HCT116 (cell line): ENCODE measurements around the gene CERK. TPM values are rescaled to one million over a fixed set of nuclear protein-coding genes. Genes with fewer than 3 reads are reported as not detected.

Experiments
- ATAC-seq: fragments of 200-7000 bp; cut with Tn5 transposase; 2 replicates; pipeline ENCODE4 v1.9.1; 2020; ENCODE audit warnings: mild to moderate bottlenecking, moderate library complexity
- BruUV-seq: library from RNA; stranded (reverse); fragments of 400-500 nt; replicated peaks from 2 replicates; lab custom pipeline; 2021; lab: Mats Ljungman, UMichigan
- CTCF ChIA-PET: fragments of 300-600 bp; sonication (Branson Sonifier 250); formaldehyde crosslinking; loops from one replicate; lab custom pipeline; 2021; ENCODE audit warnings: antibody characterized with exemption; lab: Charles Lee
- POLR2A ChIA-PET: fragments of 300-600, 350-600 bp; sonication (Branson Sonifier 250); formaldehyde crosslinking; loops from one replicate; lab custom pipeline; 2021; ENCODE audit warnings: antibody characterized with exemption; lab: Charles Lee
- RAD21 ChIA-PET, 2 experiments: fragments of 300-600 bp; sonication (Branson Sonifier 250); formaldehyde crosslinking; loops; one replicate each; lab custom pipeline; 2023; ENCODE audit warnings: low total read pairs in 2 of 2; ENCODE audit not compliant: uncharacterized antibody in 2 of 2, unreplicated experiment in 2 of 2, low non-redundant PET in 1 of 2; lab: Charles Lee
- DNase-seq: peaks from one replicate; pipeline ENCODE4 v3.0.0-alpha.2; 2010; ENCODE audit warnings: low read depth, low spot score
- H2AFZ ChIP-seq: fragments of 200-600 bp; shearing (Covaris generic), sonication (generic); 2 replicates; pipeline ENCODE4 v1.6.1; 2017; ENCODE audit warnings: low read depth, mixed run types, mixed read lengths, antibody characterized with exemption, low read length; ENCODE audit not compliant: poor library complexity, severe bottlenecking
- H3K27ac ChIP-seq: 2 replicates; pipeline ENCODE4 v1.5.1; 2012; ENCODE audit warnings: low read depth, low read length
- H3K27me3 ChIP-seq: fragments of 200-600 bp; sonication (generic); 2 replicates; pipeline ENCODE4 v1.6.1; 2016; ENCODE audit warnings: mixed run types, low read length, mixed read lengths; ENCODE audit not compliant: insufficient read depth
- H3K36me3 ChIP-seq, 2 experiments: fragments of 200-500 bp in 1 of 2; fragments of 200-600 bp in 1 of 2; sonication (Bioruptor generic) in 1 of 2; sonication (generic) in 1 of 2; 2 replicates each; pipeline versions ENCODE4 v1.5.1 to v1.6.1; 2014 to 2016; ENCODE audit warnings: low read length in 2 of 2, inconsistent platforms in 1 of 2, mixed read lengths in 1 of 2, mixed run types in 1 of 2; ENCODE audit not compliant: insufficient read depth in 2 of 2, control insufficient read depth in 1 of 2
- H3K4me1 ChIP-seq, 2 experiments: fragments of 200-600 bp in 1 of 2; sonication (generic) in 1 of 2; 2 replicates each; pipeline versions ENCODE4 v1.5.1 to v1.6.1; 2012 to 2017; ENCODE audit warnings: low read length in 2 of 2, inconsistent platforms in 1 of 2, mild to moderate bottlenecking in 1 of 2, mixed read lengths in 1 of 2, mixed run types in 1 of 2, moderate library complexity in 1 of 2; ENCODE audit not compliant: insufficient read depth in 2 of 2, control insufficient read depth in 1 of 2
- H3K4me2 ChIP-seq: fragments of 200-600 bp; sonication (generic); 2 replicates; pipeline ENCODE4 v1.6.1; 2017; ENCODE audit warnings: mixed run types, low read length, mixed read lengths
- H3K4me3 ChIP-seq, 2 experiments: fragments of 200-600 bp in 1 of 2; sonication (generic) in 1 of 2; replicated peaks in 1 of 2; 2 replicates each; pipeline ENCODE4 v1.5.1; 2011 to 2016; ENCODE audit warnings: low read length in 2 of 2, control low read depth in 1 of 2, low read depth in 1 of 2, mild to moderate bottlenecking in 1 of 2, mixed read lengths in 1 of 2, mixed run types in 1 of 2
- H3K79me2 ChIP-seq: fragments of 200-600 bp; sonication (generic); 2 replicates; pipeline ENCODE4 v1.6.1; 2017; ENCODE audit warnings: mild to moderate bottlenecking, mixed run types, low read length, moderate library complexity, mixed read lengths; ENCODE audit not compliant: insufficient read depth
- H3K9ac ChIP-seq: fragments of 200-600 bp; sonication (generic); 2 replicates; pipeline ENCODE4 v1.6.1; 2016; ENCODE audit warnings: low read length, mixed read lengths
- H3K9me2 ChIP-seq: fragments of 200-600 bp; sonication (generic), shearing (Covaris generic); 2 replicates; pipeline ENCODE4 v1.6.1; 2017; ENCODE audit warnings: mixed run types, mild to moderate bottlenecking, moderate library complexity; ENCODE audit not compliant: insufficient read depth
- H3K9me3 ChIP-seq, 2 experiments: fragments of 200-500 bp in 1 of 2; fragments of 200-600 bp in 1 of 2; sonication (Bioruptor generic) in 1 of 2; sonication (generic) in 1 of 2; 2 replicates each; pipeline ENCODE4 v1.6.1; 2014 to 2017; ENCODE audit warnings: low read length in 2 of 2, mixed read lengths in 2 of 2, inconsistent platforms in 1 of 2, low read depth in 1 of 2, mild to moderate bottlenecking in 1 of 2, mixed run types in 1 of 2, moderate library complexity in 1 of 2; ENCODE audit not compliant: control insufficient read depth in 1 of 2, insufficient read depth in 1 of 2
- H4K20me1 ChIP-seq: fragments of 200-600 bp; sonication (generic), shearing (Covaris generic); 2 replicates; pipeline ENCODE4 v1.6.1; 2017; ENCODE audit warnings: mixed run types, mild to moderate bottlenecking, moderate library complexity; ENCODE audit not compliant: insufficient read depth
- ATF3 ChIP-seq: IDR thresholded peaks from 2 replicates; pipeline ENCODE4 v1.6.1; 2012
- CBX3 ChIP-seq: IDR thresholded peaks from 2 replicates; pipeline ENCODE4 v1.6.1; 2012; ENCODE audit warnings: low read depth
- EZH2 ChIP-seq: fragments of 200-600 bp; sonication (generic); IDR thresholded peaks from 2 replicates; pipeline ENCODE4 v1.6.1; 2017; ENCODE audit warnings: antibody characterized with exemption, mixed run types
- EZH2phosphoT487 ChIP-seq: fragments of 200-600 bp; IDR thresholded peaks from 2 replicates; pipeline ENCODE4 v1.6.1; 2018; ENCODE audit warnings: antibody characterized with exemption, borderline replicate concordance
- JUND ChIP-seq: IDR thresholded peaks from 2 replicates; pipeline ENCODE4 v1.6.1; 2012
- POLR2AphosphoS5 ChIP-seq: IDR thresholded peaks from 2 replicates; pipeline ENCODE4 v1.6.1; 2011; ENCODE audit warnings: mild to moderate bottlenecking, low read depth, low read length, moderate library complexity
- SP1 ChIP-seq: IDR thresholded peaks from 2 replicates; pipeline ENCODE4 v1.6.1; 2012; ENCODE audit warnings: low read depth
- SRF ChIP-seq: IDR thresholded peaks from 2 replicates; pipeline ENCODE4 v1.6.1; 2012; ENCODE audit warnings: low read depth
- YY1 ChIP-seq: IDR thresholded peaks from 2 replicates; pipeline ENCODE4 v1.6.1; 2011; ENCODE audit warnings: low read length, low read depth, moderate library complexity, mild to moderate bottlenecking; ENCODE audit not compliant: insufficient replicate concordance; ENCODE audit errors: extremely low read depth
- intact Hi-C: fragments of 100-400 bp; cut with micrococcal nuclease; formaldehyde crosslinking; loops from 2 replicates; pipeline ENCODE4 v1.10.0; 2022
- total RNA-seq: library from RNA; stranded (reverse); gene quantifications from one replicate; pipeline ENCODE4 v1.2.1, GENCODE V29; 2021; ENCODE audit not compliant: unreplicated experiment
- TF ChIP-seq, protein P1 (sequence below): IDR thresholded peaks from 2 replicates; pipeline ENCODE4 v1.6.1; 2011; ENCODE audit warnings: mild to moderate bottlenecking, low read length, moderate library complexity; ENCODE audit not compliant: insufficient replicate concordance; ENCODE audit errors: extremely low read depth

The CERK gene
- total RNA-seq, 1 experiment from 2014 or later: 35.0 TPM

DNA sequence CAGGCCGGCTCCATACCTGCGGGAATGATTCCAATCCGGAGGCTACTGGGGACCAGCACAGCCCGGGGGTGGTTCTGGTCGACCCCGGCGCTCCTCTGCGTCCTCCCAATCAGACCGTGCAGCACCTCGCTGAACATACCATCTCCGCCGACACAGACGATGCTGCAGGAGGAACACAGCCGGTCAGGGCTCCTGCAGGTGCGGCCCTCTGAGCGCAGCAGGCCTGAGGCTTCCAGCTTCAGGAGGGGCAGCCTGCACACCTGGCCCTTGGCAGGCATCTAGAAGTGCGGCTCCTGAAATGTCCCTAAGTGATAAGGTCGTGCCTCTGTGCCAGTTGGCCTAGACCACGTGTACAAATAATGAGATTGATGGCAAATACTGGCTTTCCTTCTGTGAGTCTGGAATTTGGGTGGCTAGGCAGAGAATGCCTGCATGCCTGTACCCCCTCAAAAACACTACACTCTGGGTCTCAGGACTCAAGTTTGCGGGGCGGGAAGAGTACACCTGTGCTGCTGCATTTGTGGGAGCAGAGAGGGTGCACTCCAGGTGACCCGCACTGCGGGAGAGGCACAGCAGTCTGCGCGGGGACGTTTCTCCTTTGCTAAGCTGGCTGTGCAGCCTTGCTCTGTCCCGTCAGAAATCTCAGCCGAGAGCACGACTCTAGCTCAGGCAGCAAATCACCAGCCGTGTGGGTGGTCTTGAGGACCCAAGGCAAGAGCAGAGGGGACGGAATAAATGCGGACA lies 30.1 kb downstream of the CERK start (continued):
- TF ChIP-seq CBX3: no peak
- TF ChIP-seq SP1: no peak
- TF ChIP-seq SRF: no peak

DNA sequence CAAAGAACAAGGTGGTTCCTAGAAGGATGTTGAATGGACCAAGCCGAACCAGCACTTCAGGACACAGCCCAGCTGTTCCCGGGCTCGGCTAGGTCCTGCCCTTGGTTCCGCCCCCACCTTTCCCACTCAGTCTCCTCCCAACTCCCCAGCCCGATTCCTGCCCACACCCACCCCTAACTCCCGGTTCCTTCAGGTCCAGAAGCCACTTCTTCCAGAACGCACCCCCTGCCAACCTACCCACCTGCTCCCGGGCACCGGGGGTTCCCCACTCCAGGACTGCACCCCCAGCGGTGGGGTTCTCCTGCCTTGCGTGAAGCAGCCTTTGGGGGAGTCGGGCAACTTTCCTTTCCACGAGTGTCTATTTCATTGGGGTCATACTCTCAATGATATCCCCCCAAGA lies 30.7 kb downstream of the CERK start:
- BruUV-seq: no TSS peak
- no peaks in the 10 kb centered on the region for H3K4me1 ChIP-seq
- H3K4me2 ChIP-seq: no peak overlapping the region
- no peak for TF ChIP-seq ATF3
- no peak for TF ChIP-seq SRF
- no peak for TF ChIP-seq EZH2
- TF ChIP-seq, protein P1, sequence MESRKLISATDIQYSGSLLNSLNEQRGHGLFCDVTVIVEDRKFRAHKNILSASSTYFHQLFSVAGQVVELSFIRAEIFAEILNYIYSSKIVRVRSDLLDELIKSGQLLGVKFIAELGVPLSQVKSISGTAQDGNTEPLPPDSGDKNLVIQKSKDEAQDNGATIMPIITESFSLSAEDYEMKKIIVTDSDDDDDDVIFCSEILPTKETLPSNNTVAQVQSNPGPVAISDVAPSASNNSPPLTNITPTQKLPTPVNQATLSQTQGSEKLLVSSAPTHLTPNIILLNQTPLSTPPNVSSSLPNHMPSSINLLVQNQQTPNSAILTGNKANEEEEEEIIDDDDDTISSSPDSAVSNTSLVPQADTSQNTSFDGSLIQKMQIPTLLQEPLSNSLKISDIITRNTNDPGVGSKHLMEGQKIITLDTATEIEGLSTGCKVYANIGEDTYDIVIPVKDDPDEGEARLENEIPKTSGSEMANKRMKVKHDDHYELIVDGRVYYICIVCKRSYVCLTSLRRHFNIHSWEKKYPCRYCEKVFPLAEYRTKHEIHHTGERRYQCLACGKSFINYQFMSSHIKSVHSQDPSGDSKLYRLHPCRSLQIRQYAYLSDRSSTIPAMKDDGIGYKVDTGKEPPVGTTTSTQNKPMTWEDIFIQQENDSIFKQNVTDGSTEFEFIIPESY: no peak
- no peak for TF ChIP-seq CBX3
- no peak for TF ChIP-seq EZH2phosphoT487
- TF ChIP-seq YY1: no peak
- TF ChIP-seq JUND: no peak
- TF ChIP-seq POLR2AphosphoS5: no peak
- peaks cover 16 to 33% of the 10 kb centered on the region in 2 experiments for H3K36me3 ChIP-seq
- ChIA-PET POLR2A (no interaction called here), RAD21 (no interaction called here), CTCF (no interaction called here)
- H3K9me2 ChIP-seq: no peaks in the 10 kb centered on the region
- no peak overlapping the region for H3K4me3 ChIP-seq
- no peak overlapping the region for H3K9ac ChIP-seq
- no peaks in the 10 kb centered on the region for H4K20me1 ChIP-seq
- no peaks in the 10 kb centered on the region for H3K79me2 ChIP-seq
- DNase-seq: no peak
- H3K27ac ChIP-seq: no peak overlapping the region
- no peak for ATAC-seq
- intact Hi-C loops: no loop called here
- H3K9me3 ChIP-seq: no peaks in the 10 kb centered on the region
- no peak overlapping the region for H2AFZ ChIP-seq
- H3K27me3 ChIP-seq: no peaks in the 10 kb centered on the region
